WTC11 (cell line): Measurements from ENCODE around the gene ZNF667.

Source experiments
- CTCF ChIP-seq: fragments of 200-600 bp; IDR thresholded peaks from 2 replicates; pipeline ENCODE4 v1.8.0; 2022; ENCODE audit warnings: antibody characterized with exemption
- ETV6 ChIP-seq: sonication (generic); formaldehyde crosslinking; IDR thresholded peaks from 2 replicates; pipeline ENCODE4 v1.8.1; 2022; ENCODE audit warnings: mild to moderate bottlenecking, missing genetic modification reagents
- JUN ChIP-seq: sonication (generic); formaldehyde crosslinking; IDR thresholded peaks from 2 replicates; pipeline ENCODE4 v1.8.0; 2023; ENCODE audit warnings: mild to moderate bottlenecking, missing genetic modification reagents
- ZNF138 ChIP-seq: sonication (generic); formaldehyde crosslinking; conservative IDR thresholded peaks from 2 replicates; pipeline ENCODE4 v1.8.1; 2022; ENCODE audit warnings: mild to moderate bottlenecking, moderate library complexity, missing genetic modification reagents

GRCh38 chr19:56476651-56477428 is at the start of gene ZNF667:
- no peak for TF ChIP-seq CTCF
- no peak for TF ChIP-seq ZNF138
- TF ChIP-seq ETV6 (CRISPR knock-in tag): no peak
- no peak for TF ChIP-seq JUN (CRISPR knock-in tag)
